H9 (cell line): Measurements from ENCODE around the gene TMEM185B. TPM values are rescaled to one million over a fixed set of nuclear protein-coding genes. Genes with fewer than 3 reads are reported as not detected.

Experiments used
- DNase-seq: peaks from one replicate; pipeline ENCODE4 v3.0.0-alpha.2; 2017
- H2AFZ ChIP-seq: one replicate; pipeline ENCODE4 v1.6.1; 2013; ENCODE audit warnings: mild to moderate bottlenecking, low read length, control low read depth, moderate library complexity
- H2AK5ac ChIP-seq: 2 replicates; pipeline ENCODE4 v1.6.1; 2013; ENCODE audit warnings: low read length, control low read depth, mixed read lengths; ENCODE audit not compliant: insufficient read length
- H2BK120ac ChIP-seq: one replicate; pipeline ENCODE4 v1.6.1; 2013; ENCODE audit warnings: low read depth, mild to moderate bottlenecking, low read length, control low read depth, inconsistent platforms; ENCODE audit not compliant: poor library complexity, severe bottlenecking
- H2BK12ac ChIP-seq: 2 replicates; pipeline ENCODE4 v1.6.1; 2013; ENCODE audit warnings: low read length, control low read depth, mixed read lengths, low read depth; ENCODE audit not compliant: insufficient read length
- H2BK15ac ChIP-seq: 2 replicates; pipeline ENCODE4 v1.6.1; 2013; ENCODE audit warnings: low read depth, low read length, control low read depth
- H2BK20ac ChIP-seq: one replicate; pipeline ENCODE4 v1.6.1; 2013; ENCODE audit warnings: low read depth, mild to moderate bottlenecking, low read length, control low read depth, inconsistent platforms; ENCODE audit not compliant: poor library complexity, severe bottlenecking
- H2BK5ac ChIP-seq: 2 replicates; pipeline ENCODE4 v1.6.1; 2013; ENCODE audit warnings: low read length, control low read depth, mixed read lengths; ENCODE audit not compliant: insufficient read length
- H3K14ac ChIP-seq: 2 replicates; pipeline ENCODE4 v1.6.1; 2013; ENCODE audit warnings: low read length, control low read depth; ENCODE audit not compliant: insufficient read depth
- H3K18ac ChIP-seq: 2 replicates; pipeline ENCODE4 v1.6.1; 2013; ENCODE audit warnings: low read depth, mild to moderate bottlenecking, mixed read lengths, low read length, control low read depth; ENCODE audit not compliant: insufficient read length
- H3K23ac ChIP-seq: 2 replicates; pipeline ENCODE4 v1.6.1; 2013; ENCODE audit warnings: low read length, control low read depth, mixed read lengths, low read depth; ENCODE audit not compliant: insufficient read length
- H3K23me2 ChIP-seq: 2 replicates; pipeline ENCODE4 v1.6.1; 2013; ENCODE audit warnings: low read depth, mild to moderate bottlenecking, mixed read lengths, low read length, control low read depth; ENCODE audit not compliant: insufficient read length, poor library complexity, severe bottlenecking
- H3K27ac ChIP-seq: 2 replicates; pipeline ENCODE4 v1.5.1; 2013; ENCODE audit warnings: low read length, control low read depth, mixed read lengths, low read depth; ENCODE audit not compliant: insufficient read length
- H3K27me3 ChIP-seq: 2 replicates; pipeline ENCODE4 v1.6.1; 2013; ENCODE audit warnings: low read length, control low read depth, inconsistent platforms; ENCODE audit not compliant: insufficient read depth
- H3K4ac ChIP-seq: 2 replicates; pipeline ENCODE4 v1.6.1; 2013; ENCODE audit warnings: low read depth, mild to moderate bottlenecking, control low read depth, inconsistent platforms, low read length, moderate library complexity
- H3K4me1 ChIP-seq: 2 replicates; pipeline ENCODE4 v1.6.1; 2013; ENCODE audit warnings: low read length, control low read depth, inconsistent platforms; ENCODE audit not compliant: insufficient read depth
- H3K4me2 ChIP-seq: 2 replicates; pipeline ENCODE4 v1.6.1; 2013; ENCODE audit warnings: low read length, control low read depth, mixed read lengths; ENCODE audit not compliant: insufficient read length, insufficient read depth
- H3K56ac ChIP-seq: 2 replicates; pipeline ENCODE4 v1.6.1; 2013; ENCODE audit warnings: low read depth, mild to moderate bottlenecking, mixed read lengths, low read length, control low read depth; ENCODE audit not compliant: insufficient read length
- H3K79me1 ChIP-seq: 2 replicates; pipeline ENCODE4 v1.6.1; 2013; ENCODE audit warnings: low read depth, mild to moderate bottlenecking, moderate library complexity, low read length, control low read depth, inconsistent platforms; ENCODE audit not compliant: insufficient read depth, poor library complexity, severe bottlenecking
- H3K79me2 ChIP-seq: 2 replicates; pipeline ENCODE4 v1.6.1; 2013; ENCODE audit warnings: low read length, control low read depth, inconsistent platforms; ENCODE audit not compliant: insufficient read depth
- H3K9ac ChIP-seq: 2 replicates; pipeline ENCODE4 v1.6.1; 2013; ENCODE audit warnings: low read length, control low read depth, mixed read lengths; ENCODE audit not compliant: insufficient read length; ENCODE audit errors: extremely low read depth
- H3K9me3 ChIP-seq: one replicate; pipeline ENCODE4 v1.6.1; 2013; ENCODE audit warnings: low read depth, low read length, inconsistent platforms; ENCODE audit not compliant: control insufficient read depth
- H3T11ph ChIP-seq: one replicate; pipeline ENCODE4 v1.6.1; 2013; ENCODE audit warnings: mild to moderate bottlenecking, low read length, control low read depth, inconsistent platforms
- H4K20me1 ChIP-seq: one replicate; pipeline ENCODE4 v1.6.1; 2013; ENCODE audit not compliant: control insufficient read depth, insufficient read length, insufficient read depth
- H4K5ac ChIP-seq: 2 replicates; pipeline ENCODE4 v1.6.1; 2013; ENCODE audit warnings: low read depth, mild to moderate bottlenecking, mixed read lengths, low read length, control low read depth; ENCODE audit not compliant: insufficient read length
- H4K8ac ChIP-seq: replicated peaks from 2 replicates; pipeline ENCODE4 v1.6.1; 2013; ENCODE audit warnings: low read length, control low read depth, mixed read lengths, low read depth; ENCODE audit not compliant: insufficient read length
- H4K91ac ChIP-seq: 2 replicates; pipeline ENCODE4 v1.6.1; 2013; ENCODE audit warnings: low read depth, mild to moderate bottlenecking, moderate library complexity, mixed read lengths, low read length, control low read depth; ENCODE audit not compliant: insufficient read length
- H3K27ac Mint-ChIP-seq, 3 experiments: 2 replicates in 2 of 3; 3 replicates in 1 of 3; pipeline ENCODE4 v1.8.0; 2020 to 2021; ENCODE audit warnings: mixed read lengths in 3 of 3, mild to moderate bottlenecking in 1 of 3, moderate library complexity in 1 of 3
- H3K27me3 Mint-ChIP-seq: 2 replicates; pipeline ENCODE4 v1.8.0; 2021; ENCODE audit warnings: low read depth, mild to moderate bottlenecking, moderate library complexity, mixed read lengths
- H3K36me3 Mint-ChIP-seq, 3 experiments: 2 replicates in 2 of 3; 3 replicates in 1 of 3; pipeline ENCODE4 v1.8.0; 2020 to 2021; ENCODE audit warnings: low read depth in 3 of 3, mixed read lengths in 3 of 3; ENCODE audit not compliant: insufficient read depth in 1 of 3
- H3K4me1 Mint-ChIP-seq, 2 experiments: 2 replicates each; pipeline ENCODE4 v1.8.0; 2020; ENCODE audit warnings: mixed read lengths in 2 of 2
- H3K4me3 Mint-ChIP-seq, 2 experiments: 2 replicates in 1 of 2; 3 replicates in 1 of 2; pipeline ENCODE4 v1.8.0; 2020 to 2021; ENCODE audit warnings: mild to moderate bottlenecking in 2 of 2, mixed read lengths in 2 of 2, moderate library complexity in 1 of 2
- H3K9me3 Mint-ChIP-seq, 2 experiments: 2 replicates in 1 of 2; 3 replicates in 1 of 2; pipeline ENCODE4 v1.8.0; 2020; ENCODE audit warnings: mild to moderate bottlenecking in 2 of 2, mixed read lengths in 2 of 2, moderate library complexity in 1 of 2
- WGBS: extraction: QIAGEN DNeasy Blood & Tissue Kit; methylation state at CpG from one replicate; pipeline ENCODE4 v1.1.7; 2013; ENCODE audit warnings: missing lambda C conversion rate, low lambda C conversion rate, mixed read lengths; ENCODE audit not compliant: insufficient read length; ENCODE audit errors: extremely low coverage; 5-methylcytosine and 5-hydroxymethylcytosine counted together
- total RNA-seq: library from RNA; stranded (reverse); gene quantifications from 2 replicates; pipeline ENCODE4 v1.2.1, GENCODE V29; 2021
- TF ChIP-seq, protein P1 (sequence below): fragments of 200-600 bp; sonication (generic); conservative IDR thresholded peaks from 3 replicates; pipeline ENCODE4 v1.8.0; 2021; ENCODE audit warnings: antibody characterized with exemption, mild to moderate bottlenecking

TMEM185B gene
- total RNA-seq, 1 experiment from 2014 or later = 29.0 TPM

- Mint-ChIP-seq H3K4me3 (no peak overlapping the region), H3K27me3 (no peaks in the 10 kb centered on the region), H3K36me3 (peaks cover 3 to 12% (median 3%) of the 10 kb centered on the region in 3 experiments; a peak in 6 of 7 replicates), H3K4me1 (peaks cover 5 to 14% of the 10 kb centered on the region in 2 experiments), H3K9me3 (peaks cover 2 to 3% of the 10 kb centered on the region in 2 experiments; a peak in 3 of 5 replicates), H3K27ac (no peak overlapping the region)
- no CpG with 5 or more reads among the region's 11 CpGs for WGBS
- Histone ChIP-seq H3K27ac (no peak overlapping the region), H4K91ac (no peak overlapping the region), H3K79me2 (no peaks in the 10 kb centered on the region), H3K23ac (no peak overlapping the region), H3T11ph (no peak overlapping the region), H2AK5ac (no peak overlapping the region), H2BK20ac (no peak overlapping the region), H3K9me3 (no peaks in the 10 kb centered on the region), H3K56ac (no peak overlapping the region), H2AFZ (no peak overlapping the region), H2BK5ac (no peak overlapping the region), H3K9ac (no peak overlapping the region), H4K20me1 (no peaks in the 10 kb centered on the region), H2BK15ac (no peak overlapping the region), H3K4ac (no peak overlapping the region), H4K8ac (no peak overlapping the region), H3K18ac (no peak overlapping the region), H2BK120ac (no peak overlapping the region), H4K5ac (no peak overlapping the region), H3K23me2 (no peaks in the 10 kb centered on the region), H3K79me1 (no peaks in the 10 kb centered on the region), H2BK12ac (no peak overlapping the region), H3K4me1 (no peaks in the 10 kb centered on the region), H3K4me2 (no peak overlapping the region), H3K14ac (no peak overlapping the region), H3K27me3 (no peaks in the 10 kb centered on the region)
- TF ChIP-seq, protein P1, sequence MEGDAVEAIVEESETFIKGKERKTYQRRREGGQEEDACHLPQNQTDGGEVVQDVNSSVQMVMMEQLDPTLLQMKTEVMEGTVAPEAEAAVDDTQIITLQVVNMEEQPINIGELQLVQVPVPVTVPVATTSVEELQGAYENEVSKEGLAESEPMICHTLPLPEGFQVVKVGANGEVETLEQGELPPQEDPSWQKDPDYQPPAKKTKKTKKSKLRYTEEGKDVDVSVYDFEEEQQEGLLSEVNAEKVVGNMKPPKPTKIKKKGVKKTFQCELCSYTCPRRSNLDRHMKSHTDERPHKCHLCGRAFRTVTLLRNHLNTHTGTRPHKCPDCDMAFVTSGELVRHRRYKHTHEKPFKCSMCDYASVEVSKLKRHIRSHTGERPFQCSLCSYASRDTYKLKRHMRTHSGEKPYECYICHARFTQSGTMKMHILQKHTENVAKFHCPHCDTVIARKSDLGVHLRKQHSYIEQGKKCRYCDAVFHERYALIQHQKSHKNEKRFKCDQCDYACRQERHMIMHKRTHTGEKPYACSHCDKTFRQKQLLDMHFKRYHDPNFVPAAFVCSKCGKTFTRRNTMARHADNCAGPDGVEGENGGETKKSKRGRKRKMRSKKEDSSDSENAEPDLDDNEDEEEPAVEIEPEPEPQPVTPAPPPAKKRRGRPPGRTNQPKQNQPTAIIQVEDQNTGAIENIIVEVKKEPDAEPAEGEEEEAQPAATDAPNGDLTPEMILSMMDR = no peak
- no peak for DNase-seq
Measured at GRCh38 chr2:120269076-120269744, 46.0 kb upstream of the TMEM185B start.
